Activated naive CD4-positive, alpha-beta T cell (primary cell): ENCODE measurements around the gene PRKAG2.

Source experiments
- DNase-seq, 4 experiments: peaks; one replicate each; lab custom pipeline; 2025; lab: John Stamatoyannopoulos, UW

The PRKAG2 gene

GRCh38 chr7:151726652-151727578 lies 150.0 kb downstream of the PRKAG2 start:
- no peak for DNase-seq

- DNase-seq = no peak
These were observed 150.9 kb downstream of the PRKAG2 start for GRCh38 chr7:151725844-151726651.

- no peak for DNase-seq
These were observed 151.9 kb downstream of the PRKAG2 start for GRCh38 chr7:151724920-151725584.

- no peak for DNase-seq
These were observed 152.5 kb downstream of the PRKAG2 start for GRCh38 chr7:151724250-151724915.

- DNase-seq = no peak
These were observed 153.6 kb downstream of the PRKAG2 start for GRCh38 chr7:151723321-151723720.

GRCh38 chr7:151722533-151722932 lies 154.4 kb downstream of the PRKAG2 start:
- DNase-seq = no peak

GRCh38 chr7:151721694-151722093 lies 155.2 kb downstream of the PRKAG2 start:
- DNase-seq = no peak

GRCh38 chr7:151721236-151721635 lies 155.7 kb downstream of the PRKAG2 start:
- no peak for DNase-seq

GRCh38 chr7:151720280-151720679 lies 156.6 kb downstream of the PRKAG2 start:
- no peak for DNase-seq

- no peak for DNase-seq
These were observed 157.0 kb downstream of the PRKAG2 start for GRCh38 chr7:151719897-151720242.

GRCh38 chr7:151719031-151719896 lies 157.7 kb downstream of the PRKAG2 start:
- DNase-seq = no peak

GRCh38 chr7:151717918-151718317 lies 159.0 kb downstream of the PRKAG2 start:
- no peak for DNase-seq

GRCh38 chr7:151717415-151717814 lies 159.5 kb downstream of the PRKAG2 start:
- DNase-seq = no peak

- no peak for DNase-seq
These were observed 160.6 kb downstream of the PRKAG2 start for GRCh38 chr7:151716323-151716722.

GRCh38 chr7:151715666-151716315 lies 161.1 kb downstream of the PRKAG2 start:
- no peak for DNase-seq

- DNase-seq = no peak
These were observed 162.7 kb downstream of the PRKAG2 start for GRCh38 chr7:151714201-151714600.

- DNase-seq = no peak
These were observed 164.1 kb downstream of the PRKAG2 start for GRCh38 chr7:151712810-151713125.

GRCh38 chr7:151711906-151712809 lies 164.8 kb downstream of the PRKAG2 start:
- DNase-seq = no peak

- DNase-seq = no peak
These were observed 165.5 kb downstream of the PRKAG2 start for GRCh38 chr7:151711435-151711872.
